BLaER1 treated with 17β-estradiol and CSF1 and Interleukin-3, amounts not matched to agents 10 nM and 100 nM (cell line): ENCODE data around the gene USP7.

Experiments
- H3K27ac ChIP-seq, 11 experiments: shearing (Covaris generic); formaldehyde crosslinking; 2 replicates each; pipeline ENCODE4 v1.8.1; 2022
- H3K27me3 ChIP-seq, 11 experiments: shearing (Covaris generic); formaldehyde crosslinking; 2 replicates each; pipeline ENCODE4 v1.8.1; 2022
- H3K36me3 ChIP-seq, 11 experiments: shearing (Covaris generic); formaldehyde crosslinking; 2 replicates each; pipeline ENCODE4 v1.8.1; 2022
- H3K4me1 ChIP-seq, 10 experiments: shearing (Covaris generic); formaldehyde crosslinking; 2 replicates each; pipeline ENCODE4 v1.8.1; 2022
- H3K4me2 ChIP-seq, 11 experiments: shearing (Covaris generic); formaldehyde crosslinking; 2 replicates each; pipeline ENCODE4 v1.8.1; 2022
- H3K4me3 ChIP-seq, 10 experiments: shearing (Covaris generic); formaldehyde crosslinking; 2 replicates each; pipeline ENCODE4 v1.8.1; 2022
- H3K9ac ChIP-seq, 11 experiments: shearing (Covaris generic); formaldehyde crosslinking; 2 replicates each; pipeline ENCODE4 v1.8.1; 2022
- H3K9me3 ChIP-seq, 11 experiments: shearing (Covaris generic); formaldehyde crosslinking; replicated peaks in 1 of 11; 2 replicates each; pipeline ENCODE4 v1.8.1; 2022
- H4K20me1 ChIP-seq, 11 experiments: shearing (Covaris generic); formaldehyde crosslinking; 2 replicates each; pipeline ENCODE4 v1.8.1; 2022
- Cebpa-rat ChIP-seq, 11 experiments: shearing (Covaris generic); IDR thresholded peaks; 2 replicates each; pipeline ENCODE4 v1.8.1; 2022

USP7 gene

GRCh38 chr16:8866884-8867215 lies 96.9 kb downstream of the USP7 start:
- Histone ChIP-seq H3K27ac (peak overlapping the region; percentile 68 to 95 (median 90); a peak in 20 of 22 replicates), H3K4me3 (peak overlapping the region; percentile 68 to 94 (median 77)), H3K4me1 (peaks cover 73 to 85% (median 77%) of the 10 kb centered on the region in 10 experiments), H3K9me3 (no peaks in the 10 kb centered on the region), H4K20me1 (peaks cover 46 to 65% (median 56%) of the 10 kb centered on the region in 11 experiments), H3K27me3 (no peaks in the 10 kb centered on the region), H3K4me2 (peak overlapping the region; percentile 94 to 100 (median 99)), H3K9ac (peak overlapping the region; percentile 81 to 94 (median 90)), H3K36me3 (peaks cover 0 to 43% (median 14%) of the 10 kb centered on the region in 11 experiments; a peak in 10 of 22 replicates)
- no peak for TF ChIP-seq Cebpa-rat (IDR thresholded peaks at IDR 0.05)

DNA sequence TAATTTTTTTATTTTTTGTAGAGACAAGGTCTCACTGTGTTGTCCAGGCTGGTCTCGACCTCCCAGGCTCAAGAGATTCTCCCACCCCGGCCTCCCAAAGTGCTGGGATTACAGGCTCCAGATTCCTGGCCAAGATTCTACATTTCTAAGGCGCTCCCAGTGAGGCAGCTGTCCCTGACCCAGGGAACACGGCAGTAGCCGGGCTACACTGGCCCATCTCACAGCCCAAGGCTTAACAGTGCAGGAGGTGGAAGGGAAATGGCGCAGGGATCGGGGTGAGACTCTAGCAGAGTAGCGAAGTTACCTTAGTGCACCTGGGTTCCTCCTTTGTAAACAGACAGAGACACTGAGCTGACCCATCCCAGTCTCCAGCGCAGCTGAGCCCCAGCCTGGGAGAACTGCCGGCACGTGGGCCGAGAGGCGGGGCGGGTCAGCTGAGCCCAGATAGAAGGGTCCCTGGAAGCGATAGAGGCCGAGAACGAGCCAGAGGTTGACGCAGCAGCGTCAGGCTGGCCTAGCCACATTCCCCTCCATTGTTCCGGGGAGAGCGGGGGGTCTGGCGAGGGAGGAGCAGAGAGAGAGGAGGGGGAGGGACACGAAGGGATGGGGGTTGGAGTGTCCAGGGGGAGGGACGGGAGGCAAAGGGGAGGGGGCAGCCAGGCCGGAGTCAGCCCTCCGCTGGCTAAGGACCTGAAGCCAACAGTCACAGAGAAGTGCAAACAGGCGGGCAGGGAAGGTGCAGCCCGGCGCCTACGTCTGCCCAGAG lies 97.4 kb downstream of the USP7 start:
- Histone ChIP-seq H3K9me3 (no peaks in the 10 kb centered on the region), H3K4me2 (peak overlapping the region; percentile 94 to 100 (median 99)), H3K9ac (peak overlapping the region; percentile 81 to 94 (median 90)), H3K36me3 (peaks cover 0 to 43% (median 14%) of the 10 kb centered on the region in 11 experiments; a peak in 11 of 22 replicates), H3K27me3 (no peaks in the 10 kb centered on the region), H3K4me1 (peaks cover 73 to 85% (median 77%) of the 10 kb centered on the region in 10 experiments), H4K20me1 (peaks cover 52 to 70% (median 62%) of the 10 kb centered on the region in 11 experiments), H3K27ac (peak overlapping the region; percentile 68 to 95 (median 90); a peak in 20 of 22 replicates), H3K4me3 (peak overlapping the region; percentile 68 to 94 (median 77))
- no peak for TF ChIP-seq Cebpa-rat (IDR thresholded peaks at IDR 0.05)

GRCh38 chr16:8865145-8865882 lies 98.4 kb downstream of the USP7 start:
- TF ChIP-seq Cebpa-rat (IDR thresholded peaks at IDR 0.05), result no peak
- peaks cover 61 to 80% (median 72%) of the 10 kb centered on the region in 11 experiments for H4K20me1 ChIP-seq
- H3K9ac ChIP-seq, result peak overlapping the region; percentile 22 to 94 (median 90); a peak in 19 of 22 replicates
- H3K36me3 ChIP-seq, result peaks cover 0 to 48% (median 16%) of the 10 kb centered on the region in 11 experiments; a peak in 11 of 22 replicates
- H3K27me3 ChIP-seq, result no peaks in the 10 kb centered on the region
- peaks cover 70 to 81% (median 75%) of the 10 kb centered on the region in 10 experiments for H3K4me1 ChIP-seq
- peak overlapping the region in 8 of 10 experiments; percentile 70 to 94 (median 78); a peak in 15 of 20 replicates for H3K4me3 ChIP-seq
- no peaks in the 10 kb centered on the region for H3K9me3 ChIP-seq
- H3K4me2 ChIP-seq, result peak overlapping the region; percentile 94 to 100 (median 99)
- peak overlapping the region in 9 of 11 experiments; percentile 13 to 95 (median 90); a peak in 15 of 22 replicates for H3K27ac ChIP-seq

- Histone ChIP-seq H4K20me1 (peaks cover 68 to 87% (median 79%) of the 10 kb centered on the region in 11 experiments), H3K4me1 (peaks cover 62 to 81% (median 74%) of the 10 kb centered on the region in 10 experiments), H3K27ac (peak overlapping the region in 9 of 11 experiments; percentile 13 to 95 (median 84); a peak in 17 of 22 replicates), H3K4me2 (peak overlapping the region; percentile 94 to 100 (median 99)), H3K4me3 (peak overlapping the region in 8 of 10 experiments; percentile 43 to 94 (median 74); a peak in 17 of 20 replicates), H3K9me3 (no peaks in the 10 kb centered on the region), H3K36me3 (peaks cover 0 to 55% (median 21%) of the 10 kb centered on the region in 11 experiments; a peak in 13 of 22 replicates), H3K9ac (peak overlapping the region; percentile 22 to 94 (median 90); a peak in 21 of 22 replicates), H3K27me3 (no peaks in the 10 kb centered on the region)
- no peak for TF ChIP-seq Cebpa-rat (IDR thresholded peaks at IDR 0.05)
Measured at GRCh38 chr16:8864480-8865110, 99.1 kb downstream of the USP7 start.

- peaks cover 76 to 95% (median 87%) of the 10 kb centered on the region in 11 experiments for H4K20me1 ChIP-seq
- no peak for TF ChIP-seq Cebpa-rat (IDR thresholded peaks at IDR 0.05)
- peak overlapping the region in 9 of 11 experiments; percentile 81 to 94 (median 91); a peak in 18 of 22 replicates for H3K9ac ChIP-seq
- no peaks in the 10 kb centered on the region for H3K9me3 ChIP-seq
- peak overlapping the region in 9 of 11 experiments; percentile 11 to 95 (median 84); a peak in 15 of 22 replicates for H3K27ac ChIP-seq
- peak overlapping the region in 8 of 10 experiments; percentile 43 to 94 (median 74); a peak in 10 of 20 replicates for H3K4me3 ChIP-seq
- H3K36me3 ChIP-seq, result peaks cover 4 to 63% (median 28%) of the 10 kb centered on the region in 11 experiments
- peaks cover 58 to 84% (median 77%) of the 10 kb centered on the region in 10 experiments for H3K4me1 ChIP-seq
- H3K4me2 ChIP-seq, result peak overlapping the region; percentile 94 to 100 (median 99)
- no peaks in the 10 kb centered on the region for H3K27me3 ChIP-seq
Measured at GRCh38 chr16:8863594-8864424, 99.9 kb downstream of the USP7 start.

DNA sequence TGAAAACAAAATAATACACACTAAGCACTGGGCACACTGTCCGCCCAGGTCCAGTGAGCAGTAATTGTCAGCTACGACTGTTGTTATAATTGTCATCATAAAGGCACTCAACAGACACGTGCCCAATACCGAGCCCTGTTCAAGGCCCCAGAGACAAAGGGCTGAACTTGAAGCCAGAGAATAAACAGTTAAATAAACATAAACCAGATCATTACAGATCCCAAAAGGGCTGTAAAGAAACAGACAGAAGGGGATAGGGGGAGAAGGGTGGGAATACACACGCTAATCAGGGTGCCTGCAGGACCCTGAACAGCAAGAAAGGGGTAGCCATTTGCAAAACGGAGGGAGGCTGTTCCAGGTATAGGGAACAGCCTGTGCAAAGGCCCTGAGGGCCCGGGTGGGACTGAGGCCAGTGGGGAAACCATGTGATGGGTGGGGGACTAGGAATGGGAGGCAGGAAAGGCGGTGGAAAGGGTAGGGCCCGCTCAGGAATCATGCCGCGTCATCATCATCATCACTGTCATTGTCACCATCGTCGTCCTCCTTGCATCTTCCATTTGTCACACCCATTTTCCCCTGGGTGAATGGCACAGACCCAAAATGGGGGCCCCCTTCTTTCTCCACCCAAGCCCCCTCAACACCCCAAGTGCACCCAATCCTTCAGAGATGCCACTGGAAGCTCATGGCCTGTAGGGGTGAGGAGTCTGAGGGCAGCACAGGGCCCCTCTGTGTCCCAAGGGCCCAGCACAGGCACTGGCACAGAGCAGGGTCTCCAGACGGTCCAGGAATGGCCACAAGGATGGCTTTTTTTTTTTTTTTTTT lies 101.2 kb downstream of the USP7 start:
- H4K20me1 ChIP-seq, result peaks cover 82 to 100% (median 96%) of the 10 kb centered on the region in 11 experiments
- peak overlapping the region in 7 of 11 experiments; percentile 10 to 95 (median 22); a peak in 8 of 22 replicates for H3K27ac ChIP-seq
- no peak overlapping the region for H3K4me3 ChIP-seq
- peaks cover 14 to 75% (median 41%) of the 10 kb centered on the region in 11 experiments for H3K36me3 ChIP-seq
- no peak for TF ChIP-seq Cebpa-rat (IDR thresholded peaks at IDR 0.05)
- peak overlapping the region; percentile 94 to 100 (median 99); a peak in 19 of 22 replicates for H3K4me2 ChIP-seq
- no peaks in the 10 kb centered on the region for H3K9me3 ChIP-seq
- H3K4me1 ChIP-seq, result peaks cover 67 to 97% (median 90%) of the 10 kb centered on the region in 10 experiments
- H3K27me3 ChIP-seq, result no peaks in the 10 kb centered on the region
- peak overlapping the region in 4 of 11 experiments; percentile 9 to 94 (median 21); a peak in 3 of 22 replicates for H3K9ac ChIP-seq
